CMK (cell line): ENCODE results near the gene EPHA2.

Experiments
- DNase-seq: peaks from one replicate; pipeline ENCODE4 v3.0.0-alpha.2; 2010; ENCODE audit warnings: low read depth

Gene EPHA2

GRCh38 chr1:16092097-16092922 lies 63.6 kb downstream of the EPHA2 start:
- no peak for DNase-seq

- DNase-seq = no peak
Observed at GRCh38 chr1:16091296-16091695, 64.6 kb downstream of the EPHA2 start.

- DNase-seq = no peak
Observed at GRCh38 chr1:16090076-16090826, 65.6 kb downstream of the EPHA2 start.

GRCh38 chr1:16088996-16089395 lies 66.9 kb downstream of the EPHA2 start:
- no peak for DNase-seq

- DNase-seq = no peak
Observed at GRCh38 chr1:16088351-16088911, 67.4 kb downstream of the EPHA2 start.

- DNase-seq = no peak
Observed at GRCh38 chr1:16087733-16088132, 68.1 kb downstream of the EPHA2 start.

GRCh38 chr1:16085522-16085921 lies 70.3 kb downstream of the EPHA2 start:
- peak; percentile 18 for DNase-seq

GRCh38 chr1:16083486-16083885 lies 72.4 kb downstream of the EPHA2 start:
- no peak for DNase-seq

- DNase-seq = peak; percentile 36
Observed at GRCh38 chr1:16082283-16083038, 73.4 kb downstream of the EPHA2 start.

GRCh38 chr1:16081636-16082035 lies 74.2 kb downstream of the EPHA2 start:
- DNase-seq = no peak

GRCh38 chr1:16080422-16081150 lies 75.3 kb downstream of the EPHA2 start:
- DNase-seq = no peak

GRCh38 chr1:16078925-16079656 lies 76.8 kb downstream of the EPHA2 start:
- DNase-seq = no peak

- DNase-seq = no peak
Observed at GRCh38 chr1:16077406-16078245, 78.2 kb downstream of the EPHA2 start.

GRCh38 chr1:16076865-16077238 lies 79.0 kb downstream of the EPHA2 start:
- no peak for DNase-seq

- DNase-seq = no peak
Observed at GRCh38 chr1:16076031-16076864, 79.6 kb downstream of the EPHA2 start.

- no peak for DNase-seq
Observed at GRCh38 chr1:16075337-16076030, 80.4 kb downstream of the EPHA2 start.
